Measurements from ENCODE around the gene STT3A.

STT3A gene

DNA sequence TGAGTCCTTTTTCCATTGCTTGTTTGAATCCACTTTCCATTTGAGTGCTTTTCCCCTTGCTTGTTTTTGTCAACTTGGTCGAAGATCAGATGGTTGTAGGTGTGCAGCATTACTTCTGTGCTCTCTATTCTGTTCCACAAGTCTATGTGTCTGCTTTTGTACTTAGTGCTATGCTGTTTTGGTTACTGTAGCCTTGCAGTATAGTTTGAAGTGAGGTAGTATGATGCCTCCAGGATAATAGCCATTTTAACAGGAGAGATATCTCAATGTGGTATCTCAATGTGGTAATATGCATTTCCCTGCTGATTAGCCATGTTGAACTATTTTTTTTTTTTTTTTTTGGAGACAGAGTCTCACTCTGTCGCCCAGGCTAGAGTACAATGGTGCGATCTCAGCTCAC lies 71.3 kb downstream of the STT3A start:
- no peak for DNase-seq (ENCODE audit: low read depth)

DNA sequence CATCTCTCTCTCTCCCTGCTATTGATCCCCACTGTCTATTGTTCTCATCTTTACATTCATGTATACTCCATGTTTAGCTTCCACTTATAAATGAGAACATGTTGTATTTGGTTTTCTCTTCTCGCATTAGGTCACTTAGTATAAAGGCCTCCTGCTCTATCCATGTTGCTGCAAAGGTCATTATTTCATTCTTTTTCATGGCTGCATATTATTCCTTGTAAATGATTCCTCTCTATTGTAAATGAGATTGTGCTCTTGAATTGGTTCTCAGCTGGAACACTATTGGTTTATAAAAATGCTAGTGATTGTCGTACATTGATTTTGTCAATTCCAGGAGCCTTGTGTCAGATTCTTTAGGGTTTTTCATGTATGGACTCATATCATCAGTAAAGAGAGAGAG lies 74.5 kb downstream of the STT3A start:
- DNase-seq (ENCODE audit: low read depth) = no peak

DNA sequence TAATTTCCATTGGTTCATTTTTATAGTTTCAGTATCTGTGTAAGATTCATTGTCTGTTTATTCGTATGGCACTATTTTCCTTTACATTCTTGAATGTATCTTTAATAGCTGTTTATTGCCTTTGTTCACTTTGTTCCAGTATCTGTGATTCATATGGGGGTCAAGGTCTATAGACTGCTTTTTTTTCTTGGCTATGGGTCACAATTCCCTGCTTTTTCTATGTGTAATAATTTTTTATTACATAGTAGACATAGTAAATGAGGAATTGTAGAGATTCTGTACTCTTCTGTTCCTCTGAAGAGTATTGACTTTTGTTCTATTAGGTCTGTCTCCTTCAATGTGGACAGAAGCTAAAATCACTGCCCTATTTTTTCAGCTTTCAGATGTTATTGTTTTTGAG lies 77.5 kb downstream of the STT3A start:
- DNase-seq (ENCODE audit: low read depth) = no peak

DNA sequence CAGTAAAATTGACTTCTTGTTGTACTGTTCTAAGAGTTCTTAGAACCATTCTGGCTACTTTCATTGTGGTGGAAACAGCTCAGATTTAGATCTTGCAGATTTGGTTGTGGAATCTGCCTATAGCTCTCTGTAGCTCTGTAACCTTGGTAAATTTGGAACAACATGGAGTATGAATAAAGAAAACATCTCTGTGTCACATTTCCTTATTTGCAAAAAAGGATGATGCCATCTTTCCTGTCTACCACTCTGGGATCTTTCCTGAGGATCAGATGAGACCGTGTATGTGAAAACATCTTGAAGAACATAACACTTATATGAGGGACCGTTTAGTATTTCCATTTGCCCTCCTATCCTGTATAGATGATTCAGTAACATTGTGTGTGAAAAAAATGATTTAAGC lies 78.9 kb downstream of the STT3A start:
- no peak for DNase-seq (ENCODE audit: low read depth)
